DMS114 treated with DMSO at 0.1 percent for 48 hours (cell line): ENCODE measurements around the gene BICDL1.
"Not testable (repeated sequence)": the region's sequence is repeated elsewhere in the genome, so short reads cannot be mapped to it uniquely, and the experiment has no call there.

ENCODE experiments used
- DNase-seq: peaks from one replicate; lab custom pipeline; 2025; ENCODE audit not compliant: unreplicated experiment; lab: John Stamatoyannopoulos, UW

Gene BICDL1

DNA sequence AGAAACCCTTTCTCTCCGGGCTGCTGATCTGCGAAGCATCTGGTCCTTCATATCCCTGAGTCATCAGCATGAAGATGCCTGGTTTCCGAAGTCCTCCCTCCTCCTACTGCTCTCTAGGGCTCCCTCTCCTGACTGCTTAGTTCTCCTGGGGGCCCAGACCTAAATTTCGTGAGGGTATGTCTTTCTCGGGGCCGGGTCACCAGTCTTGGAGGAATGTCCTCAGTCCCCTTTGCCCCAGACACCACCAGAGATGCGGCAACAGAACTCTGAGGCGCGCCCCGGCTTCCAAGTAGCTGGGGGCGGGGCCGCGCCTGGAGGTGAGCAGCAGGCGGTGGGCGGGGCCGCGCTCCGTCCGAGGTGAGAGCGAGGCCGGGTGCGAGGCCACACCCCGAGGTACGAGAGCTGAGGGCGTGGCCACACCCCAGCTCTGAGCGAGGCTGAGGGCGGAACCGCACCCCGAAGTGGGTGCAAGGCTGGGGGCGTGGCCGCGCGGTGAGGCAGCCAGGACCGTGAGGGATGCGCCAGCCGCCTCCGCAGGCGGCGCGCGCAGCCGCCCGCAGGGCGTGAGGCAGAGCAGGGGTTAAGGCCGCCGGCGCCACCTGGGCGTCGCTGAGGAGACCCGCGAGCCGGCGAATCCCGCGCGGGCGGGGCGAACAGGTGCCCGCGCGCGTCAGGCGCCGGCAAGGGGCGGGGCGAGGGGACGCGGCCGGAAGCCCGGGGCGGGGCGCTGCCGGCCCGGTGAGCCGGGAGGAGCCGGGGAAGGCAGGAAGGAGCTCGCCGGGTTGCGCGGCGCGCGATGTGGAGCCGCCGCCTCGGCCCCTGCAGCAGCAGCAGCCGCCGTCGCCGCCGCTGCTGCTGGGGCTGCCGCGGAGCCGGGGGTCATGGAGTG, at the start of gene BICDL1:
Gene BICDL1, plus strand, starts transcription at position 765 of the 889 bp plus-strand sequence. CDS start 633 bp downstream, outside the sequence.
- peak; percentile 74 for DNase-seq

GRCh38 chr12:119940897-119941296, 48.1 kb upstream of the BICDL1 start:
- no peak for DNase-seq

DNA sequence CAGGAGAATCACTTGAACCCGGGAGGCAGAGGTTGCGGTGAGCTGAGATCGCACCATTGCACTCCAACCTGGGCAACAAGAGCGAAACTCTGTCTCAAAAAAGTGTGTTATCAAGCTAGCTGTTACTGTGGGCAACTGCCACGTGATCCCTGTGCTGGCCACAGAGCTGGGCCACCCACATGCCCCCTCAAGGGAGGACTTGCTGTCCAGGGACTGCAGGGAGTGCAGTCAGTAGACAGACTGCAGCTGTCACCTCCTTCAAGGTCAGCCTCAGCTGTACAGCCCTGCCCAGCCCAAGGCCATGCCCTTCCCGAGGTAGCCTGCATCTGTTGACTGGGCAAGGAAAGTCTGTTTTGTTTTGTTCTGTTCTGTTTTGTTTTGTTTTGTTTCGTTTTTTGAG, 46.6 kb upstream of the BICDL1 start:
- no peak for DNase-seq

GRCh38 chr12:119946213-119946612, 42.8 kb upstream of the BICDL1 start:
- no peak for DNase-seq

- no peak for DNase-seq
Measured at GRCh38 chr12:119949145-119949544, 39.9 kb upstream of the BICDL1 start.

GRCh38 chr12:119949594-119949993, 39.4 kb upstream of the BICDL1 start:
- DNase-seq = no peak

DNA sequence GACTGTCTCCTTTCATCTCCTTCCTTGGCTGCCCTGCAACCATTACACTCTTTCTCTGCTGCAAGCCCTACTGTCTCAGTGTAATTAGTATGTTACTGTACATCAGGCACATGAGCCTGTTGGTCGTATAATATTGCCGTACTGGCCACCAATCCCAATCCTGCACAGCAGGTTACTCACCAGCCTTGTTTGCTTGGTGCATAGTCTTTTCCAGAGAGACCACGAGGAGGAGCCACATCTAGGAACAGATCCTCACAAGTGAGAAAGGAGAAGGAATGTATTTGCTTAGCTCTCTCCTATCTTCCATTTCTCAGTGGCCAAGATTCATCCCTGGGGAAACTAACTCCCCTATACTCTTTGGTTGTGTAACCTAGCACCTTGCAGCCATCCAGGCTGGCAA, 33.0 kb upstream of the BICDL1 start:
- DNase-seq = no peak

GRCh38 chr12:119957135-119957534, 31.9 kb upstream of the BICDL1 start:
- no peak for DNase-seq

DNA sequence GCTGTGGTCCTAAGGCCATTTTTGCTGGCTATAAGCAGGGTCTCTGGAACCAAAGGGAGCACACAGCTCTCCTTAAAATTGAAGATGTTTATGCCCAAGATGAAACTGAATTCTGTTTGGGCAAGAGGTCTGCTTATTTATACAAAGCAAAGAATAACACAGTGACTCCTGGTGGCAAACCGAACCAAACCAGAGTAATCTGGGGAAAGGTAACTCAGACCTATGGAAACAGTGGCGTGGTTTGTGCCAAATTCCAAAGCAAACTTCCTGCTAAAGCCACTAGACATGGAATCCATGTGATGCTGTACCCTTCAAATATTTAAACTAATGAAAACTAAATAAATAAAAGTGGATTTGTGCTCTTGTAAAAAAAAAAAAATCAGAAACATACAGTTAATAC, 29.6 kb upstream of the BICDL1 start:
- no peak for DNase-seq

GRCh38 chr12:119964123-119964522, 24.9 kb upstream of the BICDL1 start:
- DNase-seq = no peak

DNA sequence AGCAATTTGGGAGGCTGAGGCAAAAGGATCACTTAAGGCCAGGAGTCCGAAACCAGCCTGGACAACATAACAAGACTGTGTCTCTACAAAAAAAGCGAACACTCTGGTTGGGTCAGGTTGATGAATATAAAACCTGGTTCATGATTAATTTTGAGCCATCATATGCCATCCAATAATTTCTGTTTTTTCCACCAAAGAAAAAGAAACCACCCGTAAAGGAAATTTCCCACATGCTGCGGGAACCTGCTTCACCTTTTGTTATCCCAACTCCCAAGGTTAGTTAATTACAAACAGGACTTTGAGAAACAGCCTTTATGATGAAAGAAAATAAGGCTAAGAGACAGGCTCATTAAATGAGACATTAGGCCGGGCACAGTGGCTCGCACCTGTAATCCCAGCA, 24.1 kb upstream of the BICDL1 start:
- no peak for DNase-seq

GRCh38 chr12:119980242-119980641, 8.8 kb upstream of the BICDL1 start:
- no peak for DNase-seq

- not testable (repeated sequence) for DNase-seq
Measured at GRCh38 chr12:119980702-119981101, 8.3 kb upstream of the BICDL1 start.

DNA sequence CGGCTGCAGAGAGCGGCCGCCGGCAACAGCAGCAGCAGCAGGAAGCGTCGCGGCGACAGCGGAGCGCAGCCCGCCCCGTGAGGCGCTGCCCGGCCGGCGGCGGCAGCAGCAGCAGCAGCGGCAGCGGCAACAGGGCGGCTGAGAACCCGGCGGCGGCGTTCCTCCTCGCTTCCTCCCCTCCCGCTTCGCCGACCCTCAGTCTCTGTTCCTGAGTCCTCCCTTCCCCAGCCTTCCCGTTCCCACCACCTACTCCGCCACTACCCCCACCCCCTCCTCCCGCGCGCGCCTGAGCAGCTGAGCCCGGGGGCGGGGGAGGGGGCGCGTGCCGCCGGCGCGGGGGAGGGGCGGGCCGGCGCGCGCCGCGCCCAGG, 310 bp downstream of the BICDL1 start:
- no peak for DNase-seq

DNA sequence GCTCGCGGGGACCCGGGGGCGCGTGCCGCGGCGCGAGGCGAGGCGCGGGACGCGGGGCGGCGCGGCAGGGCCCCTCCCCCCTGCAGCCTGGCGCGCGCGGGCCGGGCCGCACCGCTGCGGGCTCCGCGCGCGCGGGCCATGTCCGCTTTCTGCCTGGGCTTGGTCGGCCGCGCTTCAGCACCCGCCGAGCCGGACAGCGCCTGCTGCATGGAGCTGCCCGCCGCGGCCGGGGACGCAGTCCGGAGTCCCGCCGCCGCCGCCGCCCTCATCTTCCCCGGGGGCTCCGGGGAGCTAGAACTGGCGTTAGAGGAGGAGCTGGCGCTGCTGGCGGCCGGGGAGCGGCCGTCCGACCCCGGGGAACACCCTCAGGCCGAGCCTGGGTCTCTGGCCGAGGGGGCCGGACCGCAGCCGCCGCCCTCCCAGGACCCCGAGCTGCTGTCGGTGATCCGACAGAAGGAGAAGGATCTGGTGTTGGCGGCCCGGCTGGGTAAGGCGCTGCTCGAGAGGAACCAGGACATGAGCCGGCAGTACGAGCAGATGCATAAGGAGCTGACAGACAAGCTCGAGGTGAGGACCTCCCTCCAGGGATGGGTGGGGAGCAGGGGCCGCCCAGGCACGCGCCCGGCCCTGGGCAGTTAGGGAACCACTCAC, 820 bp downstream of the BICDL1 start:
- DNase-seq = no peak

- DNase-seq = no peak
Measured at GRCh38 chr12:119990382-119990874, 1.4 kb downstream of the BICDL1 start.

DNA sequence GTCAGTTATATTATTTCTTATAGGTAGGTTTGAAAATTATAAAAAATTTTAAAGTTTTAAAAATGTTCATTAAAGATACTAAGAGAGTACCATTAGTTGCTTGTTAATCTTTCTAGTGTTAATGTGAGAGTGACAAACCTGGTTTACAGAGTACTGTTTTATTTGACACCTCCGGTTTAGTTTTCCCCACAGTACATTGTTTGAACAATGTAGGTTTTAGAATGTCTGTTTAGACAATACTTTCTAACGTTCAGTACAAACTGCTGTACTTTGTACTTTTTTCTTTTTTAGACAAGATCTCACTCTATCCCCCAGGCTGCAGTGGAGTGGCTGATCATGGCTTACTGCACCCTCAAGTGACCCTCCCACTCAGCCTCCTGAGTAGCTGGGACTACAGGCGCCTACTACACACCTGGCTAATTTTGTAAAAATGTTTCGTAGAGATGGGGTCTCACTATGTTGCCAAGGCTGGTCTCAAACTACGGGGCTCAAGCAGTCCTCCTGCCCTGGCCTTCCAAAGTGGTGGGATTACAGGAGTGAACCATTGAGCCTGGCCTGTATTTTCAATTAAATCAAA, 3.2 kb downstream of the BICDL1 start:
- DNase-seq = no peak

- DNase-seq = no peak
Measured at GRCh38 chr12:119994892-119995658, 6.0 kb downstream of the BICDL1 start.

GRCh38 chr12:119996417-119996816, 7.4 kb downstream of the BICDL1 start:
- no peak for DNase-seq

- DNase-seq = no peak
Measured at GRCh38 chr12:119998471-119999245, 9.6 kb downstream of the BICDL1 start.
